Measurements from ENCODE around the gene SLC35A2. TPM values are rescaled to one million over a fixed set of nuclear protein-coding genes. Genes with fewer than 3 reads are reported as not detected.

SLC35A2 gene
- total RNA-seq, 4 donors from 2014 or later, result 12.6 to 18.7 (median 18.5) TPM

DNA sequence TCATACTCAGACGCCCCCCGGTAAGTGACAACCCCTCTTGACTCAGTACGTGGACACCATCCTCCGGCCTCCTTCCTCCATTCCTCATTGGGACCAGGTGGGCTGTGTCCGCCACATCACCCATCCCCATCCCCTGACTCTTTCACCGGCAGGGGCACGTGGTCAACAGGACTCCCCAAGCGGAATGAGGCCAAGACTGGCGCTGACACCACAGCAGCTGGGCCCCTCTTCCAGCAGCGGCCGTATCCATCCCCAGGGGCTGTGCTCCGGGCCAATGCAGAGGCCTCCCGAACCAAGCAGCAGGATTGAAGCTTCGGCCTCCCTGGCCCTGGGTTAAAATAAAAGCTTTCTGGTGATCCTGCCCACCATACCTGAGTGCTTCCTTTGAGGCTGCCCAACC lies 8.7 kb downstream of the SLC35A2 start:
- Histone ChIP-seq H3K4me3 (no peak overlapping the region), H3K9me3 (no peaks in the 10 kb centered on the region), H3K36me3 (peaks cover 0 to 24% of the 10 kb centered on the region in 2 donors), H3K27ac (no peak overlapping the region), H3K4me1 (peaks cover 0 to 7% of the 10 kb centered on the region in 2 donors), H3K27me3 (no peaks in the 10 kb centered on the region)
- intact Hi-C loops (cut with DNase I; ENCODE audit: low total_unique reads), result no loop called here
- in situ Hi-C loops (cut with MboI; ENCODE audit: low sequenced_read_pairs in 4 of 4), result no loop called here
- DNase-seq (no peak), ATAC-seq (no peak)
- TF ChIP-seq, protein P1, sequence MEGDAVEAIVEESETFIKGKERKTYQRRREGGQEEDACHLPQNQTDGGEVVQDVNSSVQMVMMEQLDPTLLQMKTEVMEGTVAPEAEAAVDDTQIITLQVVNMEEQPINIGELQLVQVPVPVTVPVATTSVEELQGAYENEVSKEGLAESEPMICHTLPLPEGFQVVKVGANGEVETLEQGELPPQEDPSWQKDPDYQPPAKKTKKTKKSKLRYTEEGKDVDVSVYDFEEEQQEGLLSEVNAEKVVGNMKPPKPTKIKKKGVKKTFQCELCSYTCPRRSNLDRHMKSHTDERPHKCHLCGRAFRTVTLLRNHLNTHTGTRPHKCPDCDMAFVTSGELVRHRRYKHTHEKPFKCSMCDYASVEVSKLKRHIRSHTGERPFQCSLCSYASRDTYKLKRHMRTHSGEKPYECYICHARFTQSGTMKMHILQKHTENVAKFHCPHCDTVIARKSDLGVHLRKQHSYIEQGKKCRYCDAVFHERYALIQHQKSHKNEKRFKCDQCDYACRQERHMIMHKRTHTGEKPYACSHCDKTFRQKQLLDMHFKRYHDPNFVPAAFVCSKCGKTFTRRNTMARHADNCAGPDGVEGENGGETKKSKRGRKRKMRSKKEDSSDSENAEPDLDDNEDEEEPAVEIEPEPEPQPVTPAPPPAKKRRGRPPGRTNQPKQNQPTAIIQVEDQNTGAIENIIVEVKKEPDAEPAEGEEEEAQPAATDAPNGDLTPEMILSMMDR (IDR thresholded peaks at IDR 0.05 in 4 of 5, conservative IDR thresholded peaks at IDR 0.05 in 1 of 5), result no peak
- no peak for TF ChIP-seq POLR2A (IDR thresholded peaks at IDR 0.05)

DNA sequence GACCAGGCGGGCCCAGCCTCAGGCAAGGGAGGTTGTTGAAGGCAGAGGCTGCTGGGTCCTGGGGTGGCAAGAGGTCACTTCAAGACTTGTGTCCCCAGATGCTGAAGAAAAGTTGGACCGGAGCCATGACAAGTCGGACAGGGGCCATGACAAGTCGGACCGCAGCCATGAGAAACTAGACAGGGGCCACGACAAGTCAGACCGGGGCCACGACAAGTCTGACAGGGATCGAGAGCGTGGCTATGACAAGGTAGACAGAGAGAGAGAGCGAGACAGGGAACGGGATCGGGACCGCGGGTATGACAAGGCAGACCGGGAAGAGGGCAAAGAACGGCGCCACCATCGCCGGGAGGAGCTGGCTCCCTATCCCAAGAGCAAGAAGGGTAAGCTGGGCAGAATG lies 9.3 kb downstream of the SLC35A2 start:
- in situ Hi-C loops (cut with MboI; ENCODE audit: low sequenced_read_pairs in 4 of 4) (no loop called here), intact Hi-C loops (cut with DNase I; ENCODE audit: low total_unique reads) (no loop called here)
- Histone ChIP-seq H3K9me3 (no peaks in the 10 kb centered on the region), H3K36me3 (peaks cover 0 to 24% of the 10 kb centered on the region in 2 donors), H3K27ac (no peak overlapping the region), H3K4me3 (no peak overlapping the region), H3K27me3 (no peaks in the 10 kb centered on the region), H3K4me1 (peaks cover 0 to 7% of the 10 kb centered on the region in 2 donors)
- no peak for DNase-seq
- ATAC-seq, result no peak
- TF ChIP-seq, protein P1 (IDR thresholded peaks at IDR 0.05 in 4 of 5, conservative IDR thresholded peaks at IDR 0.05 in 1 of 5), result no peak
- TF ChIP-seq POLR2A (IDR thresholded peaks at IDR 0.05), result no peak

DNA sequence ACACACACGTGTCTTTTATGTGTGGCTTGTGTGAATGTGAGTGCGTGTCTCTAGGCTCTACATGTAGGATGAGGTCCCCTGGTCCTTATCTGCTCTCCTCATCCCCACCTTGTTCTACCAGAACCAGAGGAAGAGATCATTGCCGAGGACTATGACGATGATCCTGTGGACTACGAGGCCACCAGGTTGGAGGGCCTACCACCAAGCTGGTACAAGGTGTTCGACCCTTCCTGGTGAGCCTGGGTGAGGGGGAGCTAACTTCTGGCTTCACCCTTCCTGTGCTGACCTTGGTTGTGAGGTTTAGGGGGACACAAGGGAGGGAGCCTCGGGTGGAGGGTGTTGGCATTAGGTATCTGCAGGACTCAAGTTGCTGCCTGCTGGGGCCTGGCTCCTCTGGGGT lies 10.4 kb downstream of the SLC35A2 start:
- Histone ChIP-seq H3K27ac (no peak overlapping the region), H3K9me3 (no peaks in the 10 kb centered on the region), H3K4me3 (no peak overlapping the region), H3K36me3 (peaks cover 0 to 24% of the 10 kb centered on the region in 2 donors), H3K4me1 (peaks cover 0 to 12% of the 10 kb centered on the region in 2 donors), H3K27me3 (no peaks in the 10 kb centered on the region)
- ATAC-seq (no peak), DNase-seq (no peak)
- in situ Hi-C loops (cut with MboI; ENCODE audit: low sequenced_read_pairs in 4 of 4), result no loop called here
- intact Hi-C loops (cut with DNase I; ENCODE audit: low total_unique reads), result no loop called here
- TF ChIP-seq, protein P1 (IDR thresholded peaks at IDR 0.05 in 4 of 5, conservative IDR thresholded peaks at IDR 0.05 in 1 of 5), result no peak

DNA sequence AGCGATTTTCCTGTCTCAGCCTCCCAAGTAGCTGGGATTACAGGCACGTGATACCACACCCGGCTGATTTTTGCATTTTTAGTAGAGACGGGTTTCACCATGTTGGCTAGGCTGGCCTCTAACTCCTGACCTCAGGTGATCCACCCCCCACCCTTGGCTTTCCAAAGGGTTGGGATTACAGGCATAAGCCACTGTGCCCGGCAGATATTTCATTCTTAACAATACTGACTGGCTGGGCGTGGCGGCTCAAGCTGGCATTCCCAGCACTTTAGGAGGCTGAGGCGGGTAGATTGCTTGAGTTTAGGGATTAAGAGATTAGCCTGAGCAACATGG lies 12.4 kb downstream of the SLC35A2 start:
- peaks cover 0 to 24% of the 10 kb centered on the region in 2 donors for H3K36me3 ChIP-seq
- in situ Hi-C loops (cut with MboI; ENCODE audit: low sequenced_read_pairs in 4 of 4), result loop anchor here in 1 of 4 donors (10.0 kb wide), 1 partner anchor 94 kb away; the partner anchor contains the start of gene HDAC6

More for the DNA sequence above, 12.4 kb downstream of the SLC35A2 start:
- Histone ChIP-seq H3K4me3 (no peak overlapping the region), H3K27ac (peak overlapping the region; percentile 22 to 95 (median 92)), H3K9me3 (no peaks in the 10 kb centered on the region), H3K27me3 (no peaks in the 10 kb centered on the region), H3K4me1 (peaks cover 0 to 12% of the 10 kb centered on the region in 2 donors)
- intact Hi-C loops (cut with DNase I; ENCODE audit: low total_unique reads), result loop anchor here (5.0 to 10.0 kb wide), 4 partner anchors 103 to 302 kb away; partner anchors contain the start of genes GRIPAP1, MAGIX and WDR13
- DNase-seq, result no peak
- ATAC-seq, result no peak
- no peak for TF ChIP-seq POLR2A (IDR thresholded peaks at IDR 0.05)
- TF ChIP-seq, protein P1 (IDR thresholded peaks at IDR 0.05 in 4 of 5, conservative IDR thresholded peaks at IDR 0.05 in 1 of 5), result no peak
